ENCODE measurements around the gene RICTOR.

DNA sequence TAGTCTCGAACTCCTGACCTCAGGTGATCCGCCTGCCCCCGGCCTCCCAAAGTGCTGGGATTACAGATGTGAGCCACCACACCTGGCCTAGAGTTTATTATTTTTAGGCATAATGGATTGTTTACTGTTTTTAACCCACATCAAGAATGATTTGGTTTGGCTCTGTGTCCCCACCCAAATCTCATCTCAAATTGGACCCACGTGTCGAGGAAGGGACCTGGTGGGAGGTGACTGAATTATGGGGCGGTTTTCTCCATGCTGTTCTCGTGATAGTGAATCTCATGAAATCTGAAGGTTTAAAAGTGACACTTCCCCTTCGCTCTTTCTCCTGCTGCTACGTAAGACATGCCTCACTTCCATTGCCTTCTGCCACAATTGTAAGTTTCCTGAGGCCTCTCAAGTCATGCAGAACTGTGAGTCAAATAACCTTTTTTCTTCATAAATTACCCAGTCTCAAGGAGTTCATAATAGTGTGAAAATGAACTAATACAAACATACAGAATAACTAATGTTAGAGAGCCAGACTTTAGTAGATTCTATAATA, 88.2 kb downstream of the RICTOR start:
- TF ChIP-seq, protein P1, sequence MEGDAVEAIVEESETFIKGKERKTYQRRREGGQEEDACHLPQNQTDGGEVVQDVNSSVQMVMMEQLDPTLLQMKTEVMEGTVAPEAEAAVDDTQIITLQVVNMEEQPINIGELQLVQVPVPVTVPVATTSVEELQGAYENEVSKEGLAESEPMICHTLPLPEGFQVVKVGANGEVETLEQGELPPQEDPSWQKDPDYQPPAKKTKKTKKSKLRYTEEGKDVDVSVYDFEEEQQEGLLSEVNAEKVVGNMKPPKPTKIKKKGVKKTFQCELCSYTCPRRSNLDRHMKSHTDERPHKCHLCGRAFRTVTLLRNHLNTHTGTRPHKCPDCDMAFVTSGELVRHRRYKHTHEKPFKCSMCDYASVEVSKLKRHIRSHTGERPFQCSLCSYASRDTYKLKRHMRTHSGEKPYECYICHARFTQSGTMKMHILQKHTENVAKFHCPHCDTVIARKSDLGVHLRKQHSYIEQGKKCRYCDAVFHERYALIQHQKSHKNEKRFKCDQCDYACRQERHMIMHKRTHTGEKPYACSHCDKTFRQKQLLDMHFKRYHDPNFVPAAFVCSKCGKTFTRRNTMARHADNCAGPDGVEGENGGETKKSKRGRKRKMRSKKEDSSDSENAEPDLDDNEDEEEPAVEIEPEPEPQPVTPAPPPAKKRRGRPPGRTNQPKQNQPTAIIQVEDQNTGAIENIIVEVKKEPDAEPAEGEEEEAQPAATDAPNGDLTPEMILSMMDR (conservative IDR thresholded peaks at IDR 0.05) = no peak
- no peak for TF ChIP-seq ZFX (IDR thresholded peaks at IDR 0.05)

Measured in C4-2B (cell line).